GM23248 (cell line): ENCODE measurements around the gene PPBP.

Experiments
- EZH2 ChIP-seq: fragments of 200-600 bp; sonication (generic); IDR thresholded peaks from 2 replicates; pipeline ENCODE4 v1.6.1; 2018; ENCODE audit warnings: antibody characterized with exemption, mild to moderate bottlenecking; ENCODE audit not compliant: insufficient read depth, poor library complexity, severe bottlenecking
- EZH2phosphoT487 ChIP-seq: fragments of 200-600 bp; sonication (generic); IDR thresholded peaks from 2 replicates; pipeline ENCODE4 v1.6.1; 2018; ENCODE audit warnings: antibody characterized with exemption, moderate library complexity, mild to moderate bottlenecking, low read depth; ENCODE audit not compliant: insufficient read depth

GRCh38 chr4:74006009-74006476, 18.1 kb upstream of the PPBP start:
- TF ChIP-seq EZH2phosphoT487 (no peak), EZH2 (no peak)
